Measurements from ENCODE around the gene MFNG. TPM values are rescaled to one million over a fixed set of nuclear protein-coding genes. Genes with fewer than 3 reads are reported as not detected.

The MFNG gene
- polyA plus RNA-seq, 1 donor from 2014 or later: 0.17 TPM

DNA sequence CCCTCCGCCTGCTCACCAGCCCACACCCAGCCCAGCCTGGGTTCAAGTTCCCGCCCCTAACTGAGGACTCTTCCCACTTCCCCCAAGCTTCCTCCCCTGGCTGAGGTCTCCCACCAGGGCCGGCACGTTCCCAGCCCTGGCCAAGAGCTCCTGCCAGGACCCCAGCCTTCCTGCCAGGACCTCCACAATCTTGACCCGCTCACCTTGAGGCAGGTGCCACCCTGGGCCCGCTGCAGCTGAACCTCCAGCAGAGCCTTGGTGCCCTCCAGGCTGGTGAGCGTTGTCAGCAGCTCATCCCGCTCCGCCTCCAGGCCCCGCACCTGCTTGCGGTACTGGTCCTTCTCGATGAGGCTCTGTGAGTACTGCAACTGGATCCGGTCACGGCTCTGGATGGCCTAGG, 19.8 kb upstream of the MFNG start:
- no peak overlapping the region for H3K27ac ChIP-seq (ENCODE audit: low read length)
- H3F3A ChIP-seq (ENCODE audit: insufficient read depth, low read length, poor library complexity, severe bottlenecking): no peaks in the 10 kb centered on the region
- H2AFZ ChIP-seq (ENCODE audit: low read depth, low read length): no peak overlapping the region
- H3K9ac ChIP-seq (ENCODE audit: low read length): no peak overlapping the region
- H4K20me1 ChIP-seq (ENCODE audit: insufficient read depth): no peaks in the 10 kb centered on the region
- no peaks in the 10 kb centered on the region for H3K27me3 ChIP-seq (ENCODE audit: insufficient read depth, low read depth, low read length)
- no peak overlapping the region for H3K4me2 ChIP-seq (ENCODE audit: low read length)
- no peaks in the 10 kb centered on the region for H3K79me2 ChIP-seq (replicated peaks; ENCODE audit: insufficient read depth, low read length)
- no peaks in the 10 kb centered on the region for H3K9me2 ChIP-seq (ENCODE audit: insufficient read depth, low read length)
- TF ChIP-seq RAD21 (conservative IDR thresholded peaks at IDR 0.05) (no peak), EZH2 (IDR thresholded peaks at IDR 0.05; ENCODE audit: borderline replicate concordance, insufficient read depth, low read length, poor library complexity, severe bottlenecking) (no peak), TAF1 (IDR thresholded peaks at IDR 0.05; ENCODE audit: low read depth) (no peak), POLR2AphosphoS5 (IDR thresholded peaks at IDR 0.05) (no peak), EP300 (conservative IDR thresholded peaks at IDR 0.05; ENCODE audit: poor library complexity, severe bottlenecking) (no peak), SMC3 (conservative IDR thresholded peaks at IDR 0.05; ENCODE audit: poor library complexity) (no peak), MXI1 (conservative IDR thresholded peaks at IDR 0.05; ENCODE audit: poor library complexity, severe bottlenecking) (no peak)
- TF ChIP-seq, protein P1, sequence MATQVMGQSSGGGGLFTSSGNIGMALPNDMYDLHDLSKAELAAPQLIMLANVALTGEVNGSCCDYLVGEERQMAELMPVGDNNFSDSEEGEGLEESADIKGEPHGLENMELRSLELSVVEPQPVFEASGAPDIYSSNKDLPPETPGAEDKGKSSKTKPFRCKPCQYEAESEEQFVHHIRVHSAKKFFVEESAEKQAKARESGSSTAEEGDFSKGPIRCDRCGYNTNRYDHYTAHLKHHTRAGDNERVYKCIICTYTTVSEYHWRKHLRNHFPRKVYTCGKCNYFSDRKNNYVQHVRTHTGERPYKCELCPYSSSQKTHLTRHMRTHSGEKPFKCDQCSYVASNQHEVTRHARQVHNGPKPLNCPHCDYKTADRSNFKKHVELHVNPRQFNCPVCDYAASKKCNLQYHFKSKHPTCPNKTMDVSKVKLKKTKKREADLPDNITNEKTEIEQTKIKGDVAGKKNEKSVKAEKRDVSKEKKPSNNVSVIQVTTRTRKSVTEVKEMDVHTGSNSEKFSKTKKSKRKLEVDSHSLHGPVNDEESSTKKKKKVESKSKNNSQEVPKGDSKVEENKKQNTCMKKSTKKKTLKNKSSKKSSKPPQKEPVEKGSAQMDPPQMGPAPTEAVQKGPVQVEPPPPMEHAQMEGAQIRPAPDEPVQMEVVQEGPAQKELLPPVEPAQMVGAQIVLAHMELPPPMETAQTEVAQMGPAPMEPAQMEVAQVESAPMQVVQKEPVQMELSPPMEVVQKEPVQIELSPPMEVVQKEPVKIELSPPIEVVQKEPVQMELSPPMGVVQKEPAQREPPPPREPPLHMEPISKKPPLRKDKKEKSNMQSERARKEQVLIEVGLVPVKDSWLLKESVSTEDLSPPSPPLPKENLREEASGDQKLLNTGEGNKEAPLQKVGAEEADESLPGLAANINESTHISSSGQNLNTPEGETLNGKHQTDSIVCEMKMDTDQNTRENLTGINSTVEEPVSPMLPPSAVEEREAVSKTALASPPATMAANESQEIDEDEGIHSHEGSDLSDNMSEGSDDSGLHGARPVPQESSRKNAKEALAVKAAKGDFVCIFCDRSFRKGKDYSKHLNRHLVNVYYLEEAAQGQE (IDR thresholded peaks at IDR 0.05; ENCODE audit: borderline replicate concordance): no peak
- TF ChIP-seq, protein P2, sequence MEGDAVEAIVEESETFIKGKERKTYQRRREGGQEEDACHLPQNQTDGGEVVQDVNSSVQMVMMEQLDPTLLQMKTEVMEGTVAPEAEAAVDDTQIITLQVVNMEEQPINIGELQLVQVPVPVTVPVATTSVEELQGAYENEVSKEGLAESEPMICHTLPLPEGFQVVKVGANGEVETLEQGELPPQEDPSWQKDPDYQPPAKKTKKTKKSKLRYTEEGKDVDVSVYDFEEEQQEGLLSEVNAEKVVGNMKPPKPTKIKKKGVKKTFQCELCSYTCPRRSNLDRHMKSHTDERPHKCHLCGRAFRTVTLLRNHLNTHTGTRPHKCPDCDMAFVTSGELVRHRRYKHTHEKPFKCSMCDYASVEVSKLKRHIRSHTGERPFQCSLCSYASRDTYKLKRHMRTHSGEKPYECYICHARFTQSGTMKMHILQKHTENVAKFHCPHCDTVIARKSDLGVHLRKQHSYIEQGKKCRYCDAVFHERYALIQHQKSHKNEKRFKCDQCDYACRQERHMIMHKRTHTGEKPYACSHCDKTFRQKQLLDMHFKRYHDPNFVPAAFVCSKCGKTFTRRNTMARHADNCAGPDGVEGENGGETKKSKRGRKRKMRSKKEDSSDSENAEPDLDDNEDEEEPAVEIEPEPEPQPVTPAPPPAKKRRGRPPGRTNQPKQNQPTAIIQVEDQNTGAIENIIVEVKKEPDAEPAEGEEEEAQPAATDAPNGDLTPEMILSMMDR (IDR thresholded peaks at IDR 0.05; ENCODE audit: poor library complexity, severe bottlenecking): no peak
- H3K4me3 ChIP-seq (ENCODE audit: low read length): no peak overlapping the region
- no peaks in the 10 kb centered on the region for H3K36me3 ChIP-seq (ENCODE audit: insufficient read depth, low read length)
- H3K9me3 ChIP-seq (ENCODE audit: low read length): no peaks in the 10 kb centered on the region

DNA sequence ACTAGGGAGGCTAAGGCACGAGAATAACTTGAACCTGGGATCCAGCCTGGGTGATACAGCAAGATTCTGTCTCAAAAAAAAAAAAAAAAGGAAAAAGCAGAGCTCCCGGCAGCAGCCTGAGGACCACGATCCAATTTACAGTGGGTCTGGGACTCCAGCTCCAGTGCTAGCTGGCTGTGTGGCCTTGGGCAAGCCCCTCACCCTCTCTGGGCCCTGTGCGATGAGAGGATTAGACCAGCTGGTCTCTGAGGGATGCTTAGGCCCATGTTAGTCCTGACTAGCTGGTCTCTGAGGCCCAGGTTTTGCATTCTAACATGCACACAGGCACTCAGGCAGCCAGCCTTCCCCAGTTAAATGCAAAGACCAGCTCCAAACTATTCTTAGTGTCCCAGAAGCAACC, 19.4 kb upstream of the MFNG start:
- H3K27me3 ChIP-seq (ENCODE audit: insufficient read depth, low read depth, low read length): no peaks in the 10 kb centered on the region
- H3K4me2 ChIP-seq (ENCODE audit: low read length): no peak overlapping the region
- no peaks in the 10 kb centered on the region for H3F3A ChIP-seq (ENCODE audit: insufficient read depth, low read length, poor library complexity, severe bottlenecking)
- H3K79me2 ChIP-seq (replicated peaks; ENCODE audit: insufficient read depth, low read length): no peaks in the 10 kb centered on the region
- TF ChIP-seq EP300 (conservative IDR thresholded peaks at IDR 0.05; ENCODE audit: poor library complexity, severe bottlenecking) (no peak), MXI1 (conservative IDR thresholded peaks at IDR 0.05; ENCODE audit: poor library complexity, severe bottlenecking) (no peak), SMC3 (conservative IDR thresholded peaks at IDR 0.05; ENCODE audit: poor library complexity) (no peak), EZH2 (IDR thresholded peaks at IDR 0.05; ENCODE audit: borderline replicate concordance, insufficient read depth, low read length, poor library complexity, severe bottlenecking) (no peak), TAF1 (IDR thresholded peaks at IDR 0.05; ENCODE audit: low read depth) (no peak), RAD21 (conservative IDR thresholded peaks at IDR 0.05) (no peak), POLR2AphosphoS5 (IDR thresholded peaks at IDR 0.05) (no peak)
- TF ChIP-seq, protein P1 (IDR thresholded peaks at IDR 0.05; ENCODE audit: borderline replicate concordance): no peak
- TF ChIP-seq, protein P2 (IDR thresholded peaks at IDR 0.05; ENCODE audit: poor library complexity, severe bottlenecking): no peak
- no peak overlapping the region for H2AFZ ChIP-seq (ENCODE audit: low read depth, low read length)
- no peaks in the 10 kb centered on the region for H3K9me3 ChIP-seq (ENCODE audit: low read length)
- no peak overlapping the region for H3K4me3 ChIP-seq (ENCODE audit: low read length)
- H3K27ac ChIP-seq (ENCODE audit: low read length): no peak overlapping the region
- H4K20me1 ChIP-seq (ENCODE audit: insufficient read depth): no peaks in the 10 kb centered on the region
- H3K9ac ChIP-seq (ENCODE audit: low read length): no peak overlapping the region
- H3K9me2 ChIP-seq (ENCODE audit: insufficient read depth, low read length): no peaks in the 10 kb centered on the region
- H3K36me3 ChIP-seq (ENCODE audit: insufficient read depth, low read length): no peaks in the 10 kb centered on the region

Data from neural cell (in vitro differentiated cells).